GM21381 (cell line): Measurements from ENCODE around the gene COMMD10.
"Not testable (repeated sequence)": the region's sequence is repeated elsewhere in the genome, so short reads cannot be mapped to it uniquely, and the experiment has no call there.

Experiments
- ATAC-seq: cut with Tn5 transposase; IDR thresholded peaks from one replicate; pipeline ENCODE4 v1.9.1; 2021; ENCODE audit warnings: mild to moderate bottlenecking, moderate library complexity; ENCODE audit not compliant: unreplicated experiment

Gene COMMD10

GRCh38 chr5:116091416-116091815, 6.6 kb downstream of the COMMD10 start:
- no peak for ATAC-seq

GRCh38 chr5:116097301-116097700, 12.5 kb downstream of the COMMD10 start:
- ATAC-seq = no peak

GRCh38 chr5:116098998-116099397, 14.2 kb downstream of the COMMD10 start:
- no peak for ATAC-seq

GRCh38 chr5:116104941-116105340, 20.1 kb downstream of the COMMD10 start:
- ATAC-seq = not testable (repeated sequence)

GRCh38 chr5:116115163-116115562, 30.3 kb downstream of the COMMD10 start:
- ATAC-seq = no peak

- ATAC-seq = no peak
Measured at GRCh38 chr5:116130471-116130870, 45.6 kb downstream of the COMMD10 start.

- ATAC-seq = no peak
Measured at GRCh38 chr5:116130976-116131375, 46.2 kb downstream of the COMMD10 start.

- no peak for ATAC-seq
Measured at GRCh38 chr5:116133281-116133680, 48.5 kb downstream of the COMMD10 start.

GRCh38 chr5:116135344-116135743, 50.5 kb downstream of the COMMD10 start:
- ATAC-seq = peak; percentile 99

- no peak for ATAC-seq
Measured at GRCh38 chr5:116137544-116138378, 52.9 kb downstream of the COMMD10 start.

GRCh38 chr5:116142495-116142894, 57.7 kb downstream of the COMMD10 start:
- no peak for ATAC-seq

- ATAC-seq = no peak
Measured at GRCh38 chr5:116144103-116144502, 59.3 kb downstream of the COMMD10 start.

- no peak for ATAC-seq
Measured at GRCh38 chr5:116144991-116145390, 60.2 kb downstream of the COMMD10 start.

GRCh38 chr5:116145416-116145815, 60.6 kb downstream of the COMMD10 start:
- no peak for ATAC-seq

- no peak for ATAC-seq
Measured at GRCh38 chr5:116152169-116152568, 67.3 kb downstream of the COMMD10 start.

GRCh38 chr5:116153687-116154174, 68.9 kb downstream of the COMMD10 start:
- no peak for ATAC-seq

GRCh38 chr5:116154252-116154651, 69.4 kb downstream of the COMMD10 start:
- ATAC-seq = no peak

- ATAC-seq = no peak
Measured at GRCh38 chr5:116154931-116155330, 70.1 kb downstream of the COMMD10 start.

- no peak for ATAC-seq
Measured at GRCh38 chr5:116157902-116158301, 73.1 kb downstream of the COMMD10 start.

- no peak for ATAC-seq
Measured at GRCh38 chr5:116159006-116159405, 74.2 kb downstream of the COMMD10 start.

GRCh38 chr5:116174111-116174510, 89.3 kb downstream of the COMMD10 start:
- no peak for ATAC-seq

- ATAC-seq = no peak
Measured at GRCh38 chr5:116176121-116176520, 91.3 kb downstream of the COMMD10 start.

GRCh38 chr5:116178925-116179324, 94.1 kb downstream of the COMMD10 start:
- no peak for ATAC-seq
